ENCODE results near the gene FRRS1L. TPM values are rescaled to one million over a fixed set of nuclear protein-coding genes. Genes with fewer than 3 reads are reported as not detected.

The FRRS1L gene
- total RNA-seq, 1 donor from 2014 or later, result 4.4 TPM

DNA sequence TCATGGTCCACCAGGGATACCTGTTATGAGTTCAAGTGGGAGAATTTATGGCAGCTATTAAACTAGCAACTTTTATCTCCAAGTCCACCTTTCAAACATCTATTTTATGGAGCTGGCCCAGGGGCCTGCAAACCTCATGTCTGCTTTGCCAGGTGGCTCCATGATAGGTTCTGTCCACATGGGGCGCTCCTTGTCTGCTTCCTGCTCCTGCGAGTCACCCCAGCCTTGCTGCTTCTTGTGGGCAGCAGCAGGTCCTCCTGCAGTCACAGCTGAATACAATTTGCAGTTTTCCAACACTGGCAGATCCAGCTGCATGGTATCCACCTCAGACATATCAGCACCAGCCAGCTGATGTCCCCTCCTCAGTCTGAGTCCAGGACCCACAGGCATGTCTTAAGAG lies 39.6 kb upstream of the FRRS1L start:
- Mint-ChIP-seq H3K27me3 (ENCODE audit: unreplicated experiment) (peaks cover 3% of the 10 kb centered on the region), H3K4me1 (ENCODE audit: low read depth, unreplicated experiment) (peaks cover 1% of the 10 kb centered on the region), H3K36me3 (ENCODE audit: unreplicated experiment) (no peaks in the 10 kb centered on the region), H3K27ac (ENCODE audit: unreplicated experiment) (no peak overlapping the region), H3K9me3 (ENCODE audit: unreplicated experiment) (peaks cover 8% of the 10 kb centered on the region), H3K4me3 (ENCODE audit: unreplicated experiment) (no peak overlapping the region)
- TF ChIP-seq, protein P1, sequence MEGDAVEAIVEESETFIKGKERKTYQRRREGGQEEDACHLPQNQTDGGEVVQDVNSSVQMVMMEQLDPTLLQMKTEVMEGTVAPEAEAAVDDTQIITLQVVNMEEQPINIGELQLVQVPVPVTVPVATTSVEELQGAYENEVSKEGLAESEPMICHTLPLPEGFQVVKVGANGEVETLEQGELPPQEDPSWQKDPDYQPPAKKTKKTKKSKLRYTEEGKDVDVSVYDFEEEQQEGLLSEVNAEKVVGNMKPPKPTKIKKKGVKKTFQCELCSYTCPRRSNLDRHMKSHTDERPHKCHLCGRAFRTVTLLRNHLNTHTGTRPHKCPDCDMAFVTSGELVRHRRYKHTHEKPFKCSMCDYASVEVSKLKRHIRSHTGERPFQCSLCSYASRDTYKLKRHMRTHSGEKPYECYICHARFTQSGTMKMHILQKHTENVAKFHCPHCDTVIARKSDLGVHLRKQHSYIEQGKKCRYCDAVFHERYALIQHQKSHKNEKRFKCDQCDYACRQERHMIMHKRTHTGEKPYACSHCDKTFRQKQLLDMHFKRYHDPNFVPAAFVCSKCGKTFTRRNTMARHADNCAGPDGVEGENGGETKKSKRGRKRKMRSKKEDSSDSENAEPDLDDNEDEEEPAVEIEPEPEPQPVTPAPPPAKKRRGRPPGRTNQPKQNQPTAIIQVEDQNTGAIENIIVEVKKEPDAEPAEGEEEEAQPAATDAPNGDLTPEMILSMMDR (IDR thresholded peaks at IDR 0.05; ENCODE audit: partially characterized antibody, unreplicated experiment), result no peak
- DNase-seq, result no peak

DNA sequence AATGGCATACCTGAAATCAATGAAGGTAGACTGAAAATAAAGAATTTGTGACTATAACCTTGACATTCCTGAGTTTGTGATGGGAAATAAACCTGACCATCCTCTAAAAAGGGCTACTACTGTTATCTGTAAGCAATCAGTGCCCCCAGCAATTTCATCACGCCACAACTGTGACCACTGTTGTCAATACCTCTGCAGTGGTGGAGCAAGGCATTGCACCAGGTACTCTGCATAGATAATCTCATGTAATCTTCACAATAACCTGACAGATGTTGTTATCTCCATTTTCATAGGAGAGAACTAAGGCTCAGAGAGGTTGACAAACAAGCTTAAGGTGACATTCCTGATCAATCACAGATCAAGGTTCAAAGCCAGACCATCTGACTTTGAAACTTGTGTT lies 38.5 kb upstream of the FRRS1L start:
- H3K4me1 Mint-ChIP-seq (ENCODE audit: low read depth, unreplicated experiment), result peaks cover 1% of the 10 kb centered on the region

DNA sequence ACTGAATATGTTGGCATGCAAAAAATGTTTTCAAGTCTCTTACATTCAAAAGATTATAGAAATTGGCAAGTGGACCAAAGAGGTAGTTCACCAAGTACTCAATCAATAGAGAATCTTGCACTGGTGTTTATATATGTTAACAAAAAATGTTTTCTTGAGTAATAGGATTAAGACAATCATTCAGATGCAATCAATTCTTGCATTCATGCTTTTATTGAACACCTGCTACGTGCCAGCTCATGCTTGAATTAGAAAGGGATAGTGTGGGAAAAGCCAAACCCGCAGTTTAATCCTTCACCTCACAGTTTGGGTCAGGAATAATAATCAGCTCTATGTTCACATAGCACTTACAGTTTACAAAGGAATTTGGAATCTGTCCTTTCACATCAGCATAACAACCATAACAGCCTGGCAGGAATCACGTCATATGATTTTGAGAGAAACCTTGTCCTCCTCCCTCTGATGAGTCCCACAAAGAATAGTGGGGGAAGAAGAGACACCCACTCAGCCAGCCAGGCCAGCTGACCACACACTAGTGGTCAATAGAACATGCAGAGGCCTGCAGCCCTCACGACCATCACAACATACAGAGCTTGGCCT lies 36.8 kb upstream of the FRRS1L start:
- Mint-ChIP-seq H3K27ac (ENCODE audit: unreplicated experiment) (no peak overlapping the region), H3K4me1 (ENCODE audit: low read depth, unreplicated experiment) (no peaks in the 10 kb centered on the region), H3K36me3 (ENCODE audit: unreplicated experiment) (no peaks in the 10 kb centered on the region), H3K4me3 (ENCODE audit: unreplicated experiment) (no peak overlapping the region), H3K9me3 (ENCODE audit: unreplicated experiment) (peaks cover 6% of the 10 kb centered on the region), H3K27me3 (ENCODE audit: unreplicated experiment) (peaks cover 3% of the 10 kb centered on the region)
- TF ChIP-seq, protein P1 (IDR thresholded peaks at IDR 0.05; ENCODE audit: partially characterized antibody, unreplicated experiment), result no peak
- no peak for DNase-seq

More for the DNA sequence above, 38.5 kb upstream of the FRRS1L start:
- no peak overlapping the region for H3K27ac Mint-ChIP-seq (ENCODE audit: unreplicated experiment)
- TF ChIP-seq, protein P1 (IDR thresholded peaks at IDR 0.05; ENCODE audit: partially characterized antibody, unreplicated experiment), result no peak
- H3K36me3 Mint-ChIP-seq (ENCODE audit: unreplicated experiment), result no peaks in the 10 kb centered on the region
- peaks cover 6% of the 10 kb centered on the region for H3K9me3 Mint-ChIP-seq (ENCODE audit: unreplicated experiment)
- no peak for DNase-seq
- peaks cover 3% of the 10 kb centered on the region for H3K27me3 Mint-ChIP-seq (ENCODE audit: unreplicated experiment)
- no peak overlapping the region for H3K4me3 Mint-ChIP-seq (ENCODE audit: unreplicated experiment)

DNA sequence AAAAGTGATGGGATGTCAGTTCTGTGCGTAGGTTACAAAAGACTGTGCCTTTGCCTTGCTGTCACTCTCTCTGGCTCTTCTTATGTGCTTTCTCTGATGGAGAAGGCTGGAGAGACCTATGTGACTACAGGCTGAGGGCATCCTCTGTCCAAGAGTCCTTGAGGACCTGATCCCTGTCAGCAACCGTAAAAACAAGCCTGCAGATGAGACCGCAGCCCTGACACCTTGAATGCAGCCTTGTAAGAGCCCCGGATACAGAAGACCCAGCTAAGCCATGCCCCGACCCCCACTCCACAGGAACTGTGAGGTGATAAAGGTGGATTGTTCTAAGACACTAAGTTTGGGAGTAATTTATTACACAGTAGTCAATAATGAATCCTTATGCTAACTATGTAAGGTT lies 32.6 kb upstream of the FRRS1L start:
- Mint-ChIP-seq H3K9me3 (ENCODE audit: unreplicated experiment) (peaks cover 4% of the 10 kb centered on the region), H3K27me3 (ENCODE audit: unreplicated experiment) (peaks cover 3% of the 10 kb centered on the region), H3K4me1 (ENCODE audit: low read depth, unreplicated experiment) (peaks cover 9% of the 10 kb centered on the region), H3K36me3 (ENCODE audit: unreplicated experiment) (no peaks in the 10 kb centered on the region), H3K27ac (ENCODE audit: unreplicated experiment) (no peak overlapping the region), H3K4me3 (ENCODE audit: unreplicated experiment) (no peak overlapping the region)
- DNase-seq, result no peak
- TF ChIP-seq, protein P1 (IDR thresholded peaks at IDR 0.05; ENCODE audit: partially characterized antibody, unreplicated experiment), result no peak

DNA sequence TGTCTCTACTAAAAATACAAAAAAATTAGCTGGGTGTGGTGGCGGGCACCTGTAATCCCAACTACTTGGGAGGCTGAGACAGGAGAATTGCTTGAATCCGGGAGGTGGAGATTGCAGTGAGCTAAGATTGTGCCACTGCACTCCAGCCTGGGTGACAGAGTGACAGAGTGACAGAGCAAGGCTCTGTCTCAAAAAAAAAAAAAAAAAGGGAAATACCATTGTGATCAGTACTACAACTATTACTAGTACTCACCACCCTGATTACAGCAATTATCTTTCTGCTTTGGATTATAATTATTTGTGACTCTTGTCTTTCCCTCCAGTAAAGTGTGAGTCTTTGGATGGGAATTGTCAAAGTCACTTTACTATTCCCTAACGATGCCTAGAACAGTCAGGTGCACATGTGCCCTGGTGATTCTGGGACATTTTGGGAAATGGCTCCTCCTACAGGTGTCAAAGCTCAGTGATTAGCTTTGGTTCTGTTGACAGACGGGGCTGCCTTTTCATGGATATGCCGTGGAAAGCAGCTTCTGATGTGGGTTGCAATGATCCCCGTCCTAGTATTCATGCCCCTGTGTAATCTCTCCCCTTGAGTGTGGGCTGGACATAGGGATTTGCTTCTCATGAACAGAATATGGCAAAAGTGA lies 31.8 kb upstream of the FRRS1L start:
- Mint-ChIP-seq H3K36me3 (ENCODE audit: unreplicated experiment) (no peaks in the 10 kb centered on the region), H3K27me3 (ENCODE audit: unreplicated experiment) (peaks cover 6% of the 10 kb centered on the region), H3K4me3 (ENCODE audit: unreplicated experiment) (no peak overlapping the region), H3K4me1 (ENCODE audit: low read depth, unreplicated experiment) (peaks cover 16% of the 10 kb centered on the region), H3K27ac (ENCODE audit: unreplicated experiment) (no peak overlapping the region), H3K9me3 (ENCODE audit: unreplicated experiment) (peaks cover 8% of the 10 kb centered on the region)
- DNase-seq, result no peak
- TF ChIP-seq, protein P1 (IDR thresholded peaks at IDR 0.05; ENCODE audit: partially characterized antibody, unreplicated experiment), result no peak

Measured in glutamatergic neuron (in vitro differentiated cells).